HG03469 (cell line): Measurements from ENCODE around the gene CAMSAP2.

Experiments used
- ATAC-seq: cut with Tn5 transposase; IDR thresholded peaks from one replicate; pipeline ENCODE4 v1.9.1; 2021; ENCODE audit warnings: mild to moderate bottlenecking, moderate library complexity, moderate number of reproducible peaks; ENCODE audit not compliant: unreplicated experiment

Gene CAMSAP2

GRCh38 chr1:200738327-200738948 lies at the start of gene CAMSAP2:
CAMSAP2 (plus strand) TSS chr1:200738893; CDS start chr1:200739828, 935 bp downstream.
- ATAC-seq = no peak

- no peak for ATAC-seq
These were observed 46.4 kb upstream of the CAMSAP2 start for GRCh38 chr1:200692316-200692715.

- no peak for ATAC-seq
These were observed 45.4 kb upstream of the CAMSAP2 start for GRCh38 chr1:200693327-200693726.

- ATAC-seq = no peak
These were observed 44.0 kb upstream of the CAMSAP2 start for GRCh38 chr1:200694738-200695137.

GRCh38 chr1:200699871-200700270 lies 38.8 kb upstream of the CAMSAP2 start:
- ATAC-seq = no peak

- no peak for ATAC-seq
These were observed 33.6 kb upstream of the CAMSAP2 start for GRCh38 chr1:200704986-200705500.

- ATAC-seq = no peak
These were observed 32.4 kb upstream of the CAMSAP2 start for GRCh38 chr1:200706111-200706814.

GRCh38 chr1:200707116-200707515 lies 31.6 kb upstream of the CAMSAP2 start:
- no peak for ATAC-seq

GRCh38 chr1:200708161-200708560 lies 30.5 kb upstream of the CAMSAP2 start:
- no peak for ATAC-seq

GRCh38 chr1:200708769-200709168 lies 29.9 kb upstream of the CAMSAP2 start:
- ATAC-seq = no peak

GRCh38 chr1:200710166-200710565 lies 28.5 kb upstream of the CAMSAP2 start:
- ATAC-seq = no peak

- ATAC-seq = no peak
These were observed 24.0 kb upstream of the CAMSAP2 start for GRCh38 chr1:200714504-200715187.

- no peak for ATAC-seq
These were observed 18.5 kb upstream of the CAMSAP2 start for GRCh38 chr1:200720199-200720598.

GRCh38 chr1:200724064-200724463 lies 14.6 kb upstream of the CAMSAP2 start:
- no peak for ATAC-seq

GRCh38 chr1:200727257-200727656 lies 11.4 kb upstream of the CAMSAP2 start:
- no peak for ATAC-seq

GRCh38 chr1:200729863-200730262 lies 8.8 kb upstream of the CAMSAP2 start:
- ATAC-seq = no peak

- ATAC-seq = no peak
These were observed 6.9 kb upstream of the CAMSAP2 start for GRCh38 chr1:200731654-200732332.

- ATAC-seq = no peak
These were observed 6.3 kb upstream of the CAMSAP2 start for GRCh38 chr1:200732438-200732837.

GRCh38 chr1:200733907-200734306 lies 4.8 kb upstream of the CAMSAP2 start:
- no peak for ATAC-seq

- no peak for ATAC-seq
These were observed 924 bp upstream of the CAMSAP2 start for GRCh38 chr1:200737647-200738291.
